K562 (cell line): ENCODE measurements around the gene OR4D9. TPM values are rescaled to one million over a fixed set of nuclear protein-coding genes. Genes with fewer than 3 reads are reported as not detected.

Source experiments
- BCOR ChIP-seq: fragments of 450-650 bp; IDR thresholded peaks from 2 replicates; pipeline ENCODE4 v1.6.1; 2016
- CBX5 ChIP-seq: IDR thresholded peaks from 2 replicates; pipeline ENCODE4 v1.6.1; 2014; ENCODE audit warnings: low read depth, borderline replicate concordance
- CCNT2 ChIP-seq: IDR thresholded peaks from 2 replicates; pipeline ENCODE4 v1.6.1; 2011; ENCODE audit warnings: borderline replicate concordance, low read depth, mild to moderate bottlenecking, moderate library complexity, mixed read lengths, low read length; ENCODE audit not compliant: insufficient read length; ENCODE audit errors: extremely low read depth
- CHAMP1 ChIP-seq: fragments of 450-650 bp; IDR thresholded peaks from 2 replicates; pipeline ENCODE4 v1.6.1; 2016; ENCODE audit warnings: mild to moderate bottlenecking
- CREB3L1 ChIP-seq: fragments of 450-650 bp; IDR thresholded peaks from 2 replicates; pipeline ENCODE4 v1.6.1; 2014; ENCODE audit warnings: low read depth, mild to moderate bottlenecking, moderate library complexity, borderline replicate concordance
- EGR1 ChIP-seq: fragments of 450-650 bp; conservative IDR thresholded peaks from 2 replicates; pipeline ENCODE4 v1.6.1; 2017; ENCODE audit warnings: mild to moderate bottlenecking
- EHMT2 ChIP-seq: fragments of 450-650 bp; IDR thresholded peaks from 2 replicates; pipeline ENCODE4 v1.6.1; 2018; ENCODE audit warnings: antibody characterized with exemption
- FIP1L1 ChIP-seq: fragments of 200-400 bp; formaldehyde crosslinking; IDR thresholded peaks from 2 replicates; pipeline ENCODE4 v1.6.1; 2018; ENCODE audit warnings: mild to moderate bottlenecking, low read depth, low read length; ENCODE audit not compliant: poor library complexity, severe bottlenecking
- FOXJ3 ChIP-seq: sonication (generic); formaldehyde crosslinking; IDR thresholded peaks from 2 replicates; pipeline ENCODE4 v1.4.0; 2020; ENCODE audit warnings: mild to moderate bottlenecking, missing genetic modification reagents
- FOXM1 ChIP-seq, 2 experiments: fragments of 450-650 bp in 1 of 2; sonication (generic) in 1 of 2; formaldehyde crosslinking in 1 of 2; IDR thresholded peaks; 2 replicates each; pipeline versions ENCODE4 v1.6.1 to v1.9.0; 2017 to 2022; ENCODE audit warnings: low read depth in 2 of 2, mild to moderate bottlenecking in 2 of 2, missing genetic modification reagents in 1 of 2, moderate library complexity in 1 of 2
- FOXP4 ChIP-seq: sonication (generic); formaldehyde crosslinking; IDR thresholded peaks from 2 replicates; pipeline ENCODE4 v1.8.0; 2022; ENCODE audit warnings: mild to moderate bottlenecking, missing genetic modification reagents, borderline replicate concordance
- MAX ChIP-seq: sonication (generic); formaldehyde crosslinking; IDR thresholded peaks from 2 replicates; pipeline ENCODE4 v1.9.0; 2022; ENCODE audit warnings: mild to moderate bottlenecking, missing genetic modification reagents
- MLX ChIP-seq, 2 experiments: fragments of 450-650 bp in 1 of 2; sonication (generic) in 1 of 2; formaldehyde crosslinking; conservative IDR thresholded peaks; 2 replicates each; pipeline versions ENCODE4 v1.4.0 to v1.8.1; 2020 to 2022; ENCODE audit warnings: mild to moderate bottlenecking in 1 of 2, missing genetic modification reagents in 1 of 2
- NFE2 ChIP-seq: IDR thresholded peaks from 2 replicates; pipeline ENCODE4 v1.6.1; 2014; ENCODE audit warnings: antibody characterized with exemption, low read depth
- NFRKB ChIP-seq: fragments of 450-650 bp; IDR thresholded peaks from 2 replicates; pipeline ENCODE4 v1.6.1; 2016; ENCODE audit warnings: low read depth
- PML ChIP-seq: IDR thresholded peaks from 2 replicates; pipeline ENCODE4 v1.6.1; 2012; ENCODE audit warnings: low read length, inconsistent platforms
- SAP30 ChIP-seq: fragments of 200-600 bp; sonication (generic); IDR thresholded peaks from 2 replicates; pipeline ENCODE4 v1.6.1; 2012; ENCODE audit warnings: borderline replicate concordance, low read depth, mild to moderate bottlenecking, moderate library complexity, low read length, control low read depth, inconsistent platforms; ENCODE audit not compliant: insufficient read depth, poor library complexity, severe bottlenecking
- SIN3A ChIP-seq, 2 experiments: fragments of 150-350 bp in 1 of 2; IDR thresholded peaks; 2 replicates each; pipeline ENCODE4 v1.6.1; 2011 to 2016; ENCODE audit warnings: borderline replicate concordance in 2 of 2, low read depth in 2 of 2, low read length in 2 of 2, mild to moderate bottlenecking in 2 of 2, moderate library complexity in 2 of 2; ENCODE audit not compliant: control insufficient read depth in 1 of 2
- ZNF696 ChIP-seq: fragments of 250-450 bp; sonication (Bioruptor Pico); conservative IDR thresholded peaks from 2 replicates; pipeline ENCODE4 v1.4.0; 2020; ENCODE audit warnings: mild to moderate bottlenecking, moderate library complexity
- polyA plus RNA-seq, 8 experiments: library from polyadenylated mRNA; depleted of rRNA in 4 of 8; stranded (reverse) in 5 of 8; unstranded in 3 of 8; fragments of >200 nt; fragmentation: Nextera tagmentation in 2 of 8; fragmentation: Illumina TruSeq in 1 of 8; extraction: Ambion mirVana in 2 of 8; extraction: Trizol in 1 of 8; gene quantifications; 2 replicates each; pipeline versions ENCODE4 v1.2.1 to v1.2.3, GENCODE V29; 2011 to 2014; ENCODE audit warnings: inconsistent platforms in 1 of 8, missing spikeins in 1 of 8
- total RNA-seq, 7 experiments: library from RNA; depleted of rRNA in 6 of 7; stranded (reverse); fragments of >200 nt in 6 of 7; fragmentation: Illumina TruSeq in 2 of 7; extraction: Trizol in 2 of 7; gene quantifications; 2 replicates each; pipeline versions ENCODE4 v1.2.1 to v1.2.3, GENCODE V29; 2011 to 2021; ENCODE audit warnings: low replicate concordance in 1 of 7

OR4D9 gene
- total and polyA plus RNA-seq, 9 of the 15 experiments (the other 6 are each of a cell fraction or from before 2014, with no cell fraction given): not detected

- TF ChIP-seq NFE2 (peak; percentile 49; the same call in 1 of the 2 replicates), MLX (CRISPR knock-in tag; conservative IDR thresholded peaks at IDR 0.05) (no peak), CBX5 (no peak), MAX (CRISPR knock-in tag) (peak; percentile 70), FOXM1 (IDR thresholded peaks at IDR 0.05; ENCODE audit: low read depth) (no peak), FOXM1 (CRISPR knock-in tag; IDR thresholded peaks at IDR 0.05; ENCODE audit: low read depth) (0 out of 2 replicates have a peak, but pooled peaks have one; percentile 62), CHAMP1 (0 out of 2 replicates have a peak, but pooled peaks have one; percentile 13), NFRKB (peak; percentile 10; the same call in 1 of the 2 replicates), SAP30 (peak; percentile 76), ZNF696 (CRISPR knock-in tag) (no peak), FIP1L1 (no peak), CCNT2 (peak; percentile 46), FOXJ3 (CRISPR knock-in tag) (no peak), EGR1 (peak; percentile 95), FOXP4 (CRISPR knock-in tag) (no peak), SIN3A (IDR thresholded peaks at IDR 0.05; ENCODE audit: borderline replicate concordance in 2 of 2, control insufficient read depth in 1 of 2, low read depth in 2 of 2, low read length in 2 of 2) (peak; percentile 83 to 97; a peak in 3 of 4 replicates), EHMT2 (no peak), PML (peak; percentile 7; the same call in 1 of the 2 replicates), CREB3L1 (peak; percentile 27; the same call in 1 of the 2 replicates), BCOR (peak; percentile 3; the same call in 1 of the 2 replicates)
Observed at GRCh38 chr11:59560702-59561473, 49.5 kb downstream of the OR4D9 start (continued).
